Body of pancreas (tissue), 4 donors: Measurements from ENCODE around the gene DCAF4.

Experiments
- CTCF ChIP-seq, 7 experiments: fragments of 450-650 bp in 4 of 7; fragments of 200-600 bp in 3 of 7; sonication (generic) in 3 of 7; IDR thresholded peaks; one replicate each; pipeline ENCODE4 v1.5.1; 2016 to 2019; ENCODE audit warnings: antibody characterized with exemption in 7 of 7
- POLR2A ChIP-seq, 3 donors: fragments of 450-650 bp; IDR thresholded peaks; one replicate each; pipeline ENCODE4 v1.6.1; 2016; ENCODE audit warnings: antibody characterized with exemption in 3 of 3, mild to moderate bottlenecking in 2 of 3

DNA sequence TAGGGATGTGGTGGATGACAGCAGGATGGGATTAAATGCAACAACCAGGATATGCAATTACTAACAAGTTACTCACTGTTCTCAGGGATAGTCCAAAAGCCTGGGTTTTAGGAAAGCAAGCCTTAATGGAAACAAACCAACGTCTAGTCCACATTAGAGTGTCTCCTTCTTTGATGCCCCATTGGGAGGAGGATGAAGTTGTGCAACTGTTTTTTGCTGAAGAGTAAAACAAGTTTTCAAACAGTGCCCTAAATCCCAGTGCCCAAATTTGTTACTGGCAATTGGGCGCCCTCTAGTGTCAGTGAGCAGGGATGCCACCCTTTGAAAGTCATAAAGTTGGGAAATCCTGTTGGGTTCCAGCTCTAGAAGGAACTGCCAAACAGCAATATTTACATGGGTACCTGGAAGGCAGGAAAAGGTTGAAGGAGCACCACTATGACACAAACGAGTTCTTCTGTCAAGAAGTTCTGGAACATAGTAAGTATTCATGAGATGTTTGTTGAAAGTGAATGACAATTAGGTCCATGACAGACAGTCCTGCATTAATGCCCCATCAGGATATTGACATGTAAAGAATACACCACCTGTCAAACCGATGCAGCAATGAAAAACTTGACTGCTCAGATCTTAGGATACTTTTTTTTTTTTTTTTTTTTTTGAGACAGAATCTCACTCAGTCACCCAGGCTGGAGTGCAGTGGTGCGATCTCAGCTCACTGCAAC, 21.3 kb upstream of the DCAF4 start:
- TF ChIP-seq CTCF (IDR thresholded peaks at IDR 0.05) (peak; percentile 80 to 95 (median 94)), POLR2A (IDR thresholded peaks at IDR 0.05) (no peak)
